Measurements from ENCODE around the gene VWA3B.

GRCh38 chr2:98241592-98241991, 154.6 kb downstream of the VWA3B start:
- TF ChIP-seq CTCF (IDR thresholded peaks at IDR 0.05; ENCODE audit: insufficient read depth, low read length, poor library complexity, severe bottlenecking) (no peak), EZH2phosphoT487 (conservative IDR thresholded peaks at IDR 0.05; ENCODE audit: low read length) (no peak)
